ENCODE measurements around the gene ACR. TPM values are rescaled to one million over a fixed set of nuclear protein-coding genes. Genes with fewer than 3 reads are reported as not detected.

Gene ACR
- total RNA-seq, 2 experiments from 2014 or later = not detected

GRCh38 chr22:50710886-50711285 lies 27.1 kb upstream of the ACR start:
- intact Hi-C loops (cut with micrococcal nuclease) = no loop called here
- ChIA-PET POLR2A (no interaction called here), CTCF (no interaction called here)
- no peak for TF ChIP-seq CTCF (IDR thresholded peaks at IDR 0.05)
- Mint-ChIP-seq H3K4me3 (no peak overlapping the region), H3K9me3 (no peaks in the 10 kb centered on the region), H3K27ac (no peak overlapping the region), H3K4me1 (ENCODE audit: low read depth) (no peaks in the 10 kb centered on the region), H3K27me3 (no peaks in the 10 kb centered on the region), H3K36me3 (ENCODE audit: low read depth) (no peaks in the 10 kb centered on the region)
- ATAC-seq = no peak
- DNase-seq = no peak

GRCh38 chr22:50711446-50712340 lies 26.3 kb upstream of the ACR start:
- Mint-ChIP-seq H3K36me3 (ENCODE audit: low read depth) (no peaks in the 10 kb centered on the region), H3K27ac (no peak overlapping the region), H3K4me3 (no peak overlapping the region), H3K9me3 (no peaks in the 10 kb centered on the region), H3K4me1 (ENCODE audit: low read depth) (no peaks in the 10 kb centered on the region), H3K27me3 (no peaks in the 10 kb centered on the region)
- ATAC-seq (no peak), DNase-seq (no peak)
- ChIA-PET CTCF (no interaction called here), POLR2A (interaction anchor here (0.7 kb wide), 1 partner anchor 9 kb away, joined by 3 read pairs; no protein-coding TSS in a partner anchor)
- no peak for TF ChIP-seq CTCF (IDR thresholded peaks at IDR 0.05)
- intact Hi-C loops (cut with micrococcal nuclease) = no loop called here

GRCh38 chr22:50712341-50713007 lies 25.5 kb upstream of the ACR start:
- no peaks in the 10 kb centered on the region for H3K27me3 Mint-ChIP-seq
- intact Hi-C loops (cut with micrococcal nuclease) = no loop called here
- no peak for ATAC-seq
- no peak for TF ChIP-seq CTCF (IDR thresholded peaks at IDR 0.05)
- no peaks in the 10 kb centered on the region for H3K4me1 Mint-ChIP-seq (ENCODE audit: low read depth)
- H3K4me3 Mint-ChIP-seq = no peak overlapping the region
- ChIA-PET POLR2A (interaction anchor here (0.7 kb wide), 1 partner anchor 10 kb away, joined by 3 read pairs; no protein-coding TSS in a partner anchor), CTCF (interaction anchor here (1.1 kb wide), 1 partner anchor 21 kb away, joined by 4 read pairs; no protein-coding TSS in a partner anchor)
- H3K36me3 Mint-ChIP-seq (ENCODE audit: low read depth) = no peaks in the 10 kb centered on the region
- no peak for DNase-seq
- H3K27ac Mint-ChIP-seq = no peak overlapping the region
- H3K9me3 Mint-ChIP-seq = no peaks in the 10 kb centered on the region

- TF ChIP-seq CTCF (IDR thresholded peaks at IDR 0.05) = no peak
- no peaks in the 10 kb centered on the region for H3K4me1 Mint-ChIP-seq (ENCODE audit: low read depth)
- no peaks in the 10 kb centered on the region for H3K9me3 Mint-ChIP-seq
- no peaks in the 10 kb centered on the region for H3K36me3 Mint-ChIP-seq (ENCODE audit: low read depth)
- intact Hi-C loops (cut with micrococcal nuclease) = no loop called here
- no peak overlapping the region for H3K4me3 Mint-ChIP-seq
- CTCF ChIA-PET = interaction anchor here (1.1 kb wide), 1 partner anchor 21 kb away, joined by 4 read pairs; no protein-coding TSS in a partner anchor
- ATAC-seq = no peak
- DNase-seq = no peak
- no peak overlapping the region for H3K27ac Mint-ChIP-seq
- POLR2A ChIA-PET = no interaction called here
- no peaks in the 10 kb centered on the region for H3K27me3 Mint-ChIP-seq
Observed at GRCh38 chr22:50713008-50713385, 25.0 kb upstream of the ACR start.

- DNase-seq = no peak
- Mint-ChIP-seq H3K27me3 (no peaks in the 10 kb centered on the region), H3K36me3 (ENCODE audit: low read depth) (no peaks in the 10 kb centered on the region), H3K27ac (no peak overlapping the region), H3K4me3 (no peak overlapping the region), H3K4me1 (ENCODE audit: low read depth) (no peaks in the 10 kb centered on the region), H3K9me3 (no peaks in the 10 kb centered on the region)
- ChIA-PET CTCF (interaction anchor here (0.8 to 1.1 kb wide), 2 partner anchors 19 to 22 kb away, joined by 3 to 4 read pairs; no protein-coding TSS in a partner anchor), POLR2A (no interaction called here)
- intact Hi-C loops (cut with micrococcal nuclease) = no loop called here
- TF ChIP-seq CTCF (IDR thresholded peaks at IDR 0.05) = no peak
- no peak for ATAC-seq
Observed at GRCh38 chr22:50713571-50714056, 24.4 kb upstream of the ACR start.

Data from activated CD8-positive, alpha-beta T cell treated with anti-CD3 and anti-CD28 coated beads for 36 hours (primary cell).